CMK (cell line): ENCODE measurements around the gene MPPED2.

Experiments used
- DNase-seq: peaks from one replicate; pipeline ENCODE4 v3.0.0-alpha.2; 2010; ENCODE audit warnings: low read depth

The MPPED2 gene

DNA sequence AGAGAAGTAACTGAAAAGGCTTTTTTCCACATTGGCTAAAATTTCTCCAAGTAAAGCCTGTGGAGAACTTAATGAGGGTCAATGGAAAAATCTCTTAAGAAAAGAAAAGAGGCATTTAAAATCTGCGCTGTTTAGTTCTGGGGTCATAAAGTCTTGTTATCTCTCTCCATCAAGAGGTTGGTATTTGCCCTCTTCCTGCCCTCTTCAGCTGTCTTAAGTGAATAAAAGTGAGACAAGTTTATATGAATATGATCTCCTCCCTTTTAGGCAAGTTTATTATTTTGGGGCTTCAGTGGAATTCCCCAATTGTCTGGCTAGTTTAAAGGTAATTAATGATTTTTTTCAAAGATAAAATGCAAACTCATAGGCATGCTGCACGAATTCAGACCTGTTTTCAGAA lies 173.6 kb downstream of the MPPED2 start:
- DNase-seq = no peak

DNA sequence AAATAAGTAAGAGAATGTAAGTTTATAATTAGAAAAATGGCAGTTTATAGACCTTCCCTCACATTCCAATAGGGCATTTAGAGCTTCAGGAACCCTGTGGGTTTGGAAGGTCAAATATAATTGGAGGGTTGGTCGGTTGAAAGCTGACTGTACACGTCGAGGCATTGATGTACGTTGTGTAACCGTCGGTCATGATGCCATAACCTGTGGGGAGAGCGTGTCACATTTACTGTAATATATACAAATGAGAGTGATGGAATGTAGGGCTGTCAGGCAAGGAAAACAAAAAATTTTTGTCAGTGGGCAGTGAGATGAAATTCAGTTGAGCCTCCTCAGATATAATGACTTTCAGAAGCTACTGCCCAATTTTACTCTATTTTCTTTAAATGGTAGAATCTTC lies 174.8 kb downstream of the MPPED2 start:
- no peak for DNase-seq

DNA sequence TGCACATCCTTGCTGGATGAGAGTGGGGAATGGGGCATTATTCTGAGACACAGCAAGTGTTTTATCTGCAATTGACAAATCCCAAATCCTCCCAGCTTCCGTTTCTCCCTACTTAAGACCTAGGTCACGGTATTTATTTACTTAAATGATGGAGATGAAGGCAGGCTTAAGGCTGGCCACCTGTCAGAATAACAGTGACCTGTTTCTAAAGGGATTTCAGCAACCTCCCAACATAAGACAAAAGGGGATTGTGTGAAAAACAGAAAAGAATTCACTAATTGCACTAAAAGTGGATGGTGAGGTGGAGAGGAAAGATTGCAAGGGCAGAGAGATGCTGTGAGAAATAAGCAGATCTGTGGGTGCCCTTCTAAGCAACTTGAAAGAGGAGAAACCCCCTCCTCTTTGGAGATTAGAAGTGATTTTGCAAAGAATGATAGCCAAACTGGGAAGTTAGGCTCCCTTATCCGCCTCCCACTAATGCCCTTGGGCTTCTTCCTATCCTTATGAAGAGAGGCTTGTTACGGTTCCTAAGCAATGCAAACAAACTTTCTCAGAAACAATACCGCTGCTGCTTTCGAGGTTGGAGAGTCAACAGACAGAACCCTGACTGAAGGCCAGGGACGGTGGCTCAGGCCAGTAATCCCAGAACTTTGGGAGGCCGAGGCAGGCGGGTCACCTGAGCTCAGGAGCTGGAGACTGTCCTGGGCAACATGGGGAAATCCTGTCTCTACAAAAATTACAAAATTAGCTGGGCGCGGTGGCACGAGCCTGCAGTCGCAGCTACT lies 179.0 kb downstream of the MPPED2 start:
- no peak for DNase-seq

DNA sequence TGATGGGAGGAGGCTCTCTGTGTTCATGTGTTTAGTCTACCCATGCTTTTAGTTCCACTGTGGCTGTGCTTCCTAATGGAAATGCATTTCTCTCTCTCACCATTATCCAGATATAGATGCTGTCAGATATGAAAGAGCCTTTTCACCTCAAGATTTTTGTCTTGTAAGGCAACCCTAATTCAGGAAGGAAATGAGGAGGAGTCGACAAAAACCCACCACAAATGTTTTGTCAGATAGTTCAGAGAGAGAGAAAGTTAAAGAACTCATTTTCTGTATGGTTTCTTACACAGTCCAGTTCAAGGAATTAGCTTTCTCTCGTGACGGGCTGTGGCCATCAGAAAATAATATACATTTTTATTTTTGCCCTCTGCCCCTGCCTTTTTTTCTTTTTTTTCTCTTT lies 180.8 kb downstream of the MPPED2 start:
- DNase-seq = no peak

DNA sequence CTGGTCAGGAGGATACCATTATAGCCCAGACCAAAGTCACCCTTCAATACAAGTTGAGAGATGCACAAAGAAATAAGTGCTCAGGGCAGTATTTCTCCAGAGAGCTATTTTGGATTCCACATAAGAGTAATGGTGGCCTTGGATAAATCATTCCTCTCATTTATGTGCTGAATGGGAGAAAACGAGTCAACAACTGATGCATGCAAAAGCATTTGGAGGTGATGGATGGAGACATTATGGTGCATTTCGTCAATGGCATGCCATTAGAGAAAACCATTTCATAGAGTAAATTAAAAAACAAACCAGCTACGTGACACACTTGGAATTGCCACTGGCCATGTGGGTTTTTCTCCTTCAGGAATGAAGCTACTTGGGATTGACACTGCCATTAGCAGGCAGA lies 182.0 kb downstream of the MPPED2 start:
- no peak for DNase-seq

DNA sequence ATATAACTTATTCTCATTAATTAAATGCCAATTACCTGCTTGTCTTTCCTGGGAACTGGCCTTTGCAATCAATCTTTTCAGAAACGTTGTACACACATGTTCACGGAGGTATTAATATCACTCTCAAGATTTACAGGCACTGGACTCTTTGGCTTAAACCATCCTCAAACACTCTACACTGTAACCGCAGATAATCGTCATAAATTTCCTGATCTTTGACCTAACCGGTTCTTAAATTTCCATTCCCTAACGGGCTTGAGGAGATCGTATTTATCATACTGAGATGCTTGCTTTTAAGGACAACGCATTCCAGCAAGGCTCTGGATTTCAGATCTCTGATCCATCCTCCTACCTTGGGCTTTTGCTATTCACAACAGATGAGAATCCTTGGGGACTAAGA lies 190.4 kb downstream of the MPPED2 start:
- no peak for DNase-seq

DNA sequence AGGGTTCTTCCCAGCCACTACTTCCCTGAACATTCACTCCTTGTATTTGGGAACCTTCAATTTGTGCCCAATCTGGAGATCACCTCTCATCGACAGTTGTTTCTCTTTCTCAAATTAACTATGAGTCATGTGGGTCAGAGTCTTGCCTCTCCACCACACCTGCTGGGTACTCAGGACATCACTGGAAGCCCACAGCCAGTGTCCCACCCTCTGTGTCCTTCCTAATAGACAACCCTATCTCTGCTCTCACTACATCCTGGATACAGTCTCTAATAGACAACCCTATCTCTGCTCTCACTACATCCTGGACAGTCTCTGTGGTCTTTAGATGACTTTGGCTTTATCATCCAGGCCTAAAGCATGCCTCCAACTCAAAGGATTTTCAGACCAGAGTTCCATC lies 193.1 kb downstream of the MPPED2 start:
- DNase-seq = peak; percentile 33

DNA sequence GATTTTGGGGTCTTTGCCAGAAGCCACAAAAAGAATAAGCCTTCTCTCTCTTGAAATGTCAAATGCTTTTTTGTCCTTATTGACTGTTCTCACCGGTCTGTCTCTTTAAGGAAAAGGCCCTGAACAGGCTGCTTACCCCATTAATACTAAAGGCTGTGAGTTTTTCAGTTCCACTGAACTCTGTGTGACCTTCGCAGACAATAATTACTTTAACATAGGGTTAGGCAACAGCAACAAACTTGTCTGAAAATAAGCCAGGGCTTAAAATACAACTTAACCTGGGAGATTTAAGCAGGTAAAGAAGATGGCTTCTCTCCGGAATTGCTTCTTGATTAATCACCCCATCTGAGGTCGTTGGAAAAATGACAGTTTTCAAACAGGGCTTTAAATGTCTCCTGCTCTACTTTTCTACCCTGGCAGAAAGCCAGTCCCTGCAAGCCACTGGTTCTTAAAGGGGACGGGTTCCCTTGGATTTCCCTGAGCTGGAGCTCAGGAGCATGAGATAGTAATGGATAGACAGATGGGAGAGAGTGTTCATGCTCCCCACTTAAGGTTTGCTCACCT lies 193.8 kb downstream of the MPPED2 start:
- no peak for DNase-seq

DNA sequence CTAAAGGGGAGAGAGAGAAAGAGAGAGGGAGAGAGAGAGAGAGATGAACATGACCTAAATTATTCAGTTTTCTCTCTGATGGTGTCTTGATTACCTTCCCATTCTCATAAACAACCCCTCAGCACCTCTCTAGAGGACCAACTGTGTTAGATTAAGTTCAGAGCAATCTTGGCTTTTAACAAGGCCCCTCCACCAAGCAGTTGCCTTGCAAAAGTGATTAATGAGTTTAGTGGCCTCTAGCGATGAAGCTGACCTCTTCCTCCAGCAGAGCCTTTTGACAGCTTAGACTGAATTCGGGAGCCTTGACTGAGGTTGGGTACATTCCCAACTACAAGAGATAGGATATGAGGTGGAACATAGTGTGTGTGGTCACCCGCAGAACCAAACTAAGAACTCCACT lies 197.2 kb downstream of the MPPED2 start:
- no peak for DNase-seq

DNA sequence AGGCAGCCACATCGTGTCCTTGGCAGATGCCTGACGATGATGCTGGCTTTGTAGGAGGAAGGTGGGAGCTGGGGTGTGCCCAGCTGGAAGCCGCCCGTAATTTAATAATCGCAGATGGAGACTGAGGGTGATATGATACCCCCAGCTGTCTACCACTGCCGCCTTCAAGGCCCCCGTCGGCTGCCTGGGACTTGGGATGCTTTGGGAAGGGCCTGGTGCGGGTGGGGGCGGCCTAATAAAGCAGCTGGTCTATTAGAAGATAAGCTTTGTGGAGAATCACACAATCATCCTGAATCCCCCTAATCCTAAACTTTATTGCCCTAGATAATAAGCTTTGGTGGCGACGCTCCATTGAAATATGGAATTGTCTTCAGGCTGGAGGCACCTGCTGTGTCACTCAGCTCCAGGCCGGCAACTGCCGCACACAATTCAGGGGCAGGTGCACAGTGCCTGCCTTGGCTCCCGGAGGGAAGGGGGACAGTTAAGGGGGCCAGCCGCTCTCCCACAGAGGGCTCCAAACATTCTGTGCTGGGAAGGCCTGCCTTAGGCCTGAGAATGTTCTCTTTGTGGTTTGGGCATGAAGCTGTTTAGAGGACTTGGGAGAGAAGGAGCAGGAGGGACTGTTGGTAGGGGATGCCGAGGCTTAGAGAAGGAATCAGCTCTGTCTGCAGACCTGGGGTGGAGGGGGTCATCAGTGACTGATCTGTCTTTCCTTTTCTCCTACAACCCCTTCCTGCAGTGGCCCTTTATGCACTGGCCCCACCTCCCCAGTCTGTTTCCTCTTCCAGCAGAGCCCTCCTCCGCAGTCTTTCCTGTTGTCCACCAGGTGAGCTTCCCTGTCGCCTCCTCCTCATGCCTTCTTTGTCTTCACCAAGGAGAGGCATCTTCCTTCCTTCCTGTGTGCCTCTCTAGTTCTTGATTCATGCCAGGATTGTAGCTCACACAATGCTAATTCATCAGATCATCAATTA lies 198.0 kb downstream of the MPPED2 start:
- DNase-seq = no peak

DNA sequence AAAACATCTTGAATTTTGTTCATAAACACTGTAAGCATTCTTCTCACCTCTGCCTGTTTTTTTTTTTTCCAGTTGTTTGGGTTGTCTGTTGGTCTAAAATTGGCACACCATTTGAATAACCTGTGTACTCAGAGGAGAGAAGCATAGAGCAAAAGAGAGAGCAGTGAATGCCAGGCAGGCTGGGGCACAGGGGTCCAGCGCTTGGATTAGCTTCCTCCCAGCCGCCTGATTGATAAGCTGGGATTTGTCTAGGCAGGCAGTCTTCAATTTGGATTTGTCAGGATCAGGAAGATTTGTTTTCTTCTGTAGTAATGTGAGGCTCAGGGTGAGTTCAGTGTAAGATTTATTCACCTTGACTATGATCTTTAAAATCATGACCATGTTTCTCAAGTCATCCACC lies 204.3 kb downstream of the MPPED2 start:
- DNase-seq = no peak

DNA sequence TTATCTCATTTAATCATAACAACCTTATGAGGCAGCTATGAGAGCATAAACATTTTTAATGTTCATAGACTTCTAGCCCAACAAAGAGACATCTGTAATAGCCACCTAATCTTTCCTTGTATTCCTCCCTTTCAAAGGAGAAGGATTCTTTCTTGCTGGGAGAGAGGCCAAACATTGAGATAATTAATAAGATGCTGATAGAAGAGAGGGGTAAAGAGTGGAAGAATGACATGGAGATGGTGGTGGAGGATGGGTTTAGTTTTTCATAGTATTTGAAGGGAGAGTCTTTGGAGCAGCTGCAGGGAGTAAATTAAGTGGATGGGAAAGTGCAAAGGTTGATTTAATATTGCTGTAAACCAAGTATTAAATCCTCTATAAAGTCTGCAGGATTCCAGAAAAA lies 205.3 kb downstream of the MPPED2 start:
- no peak for DNase-seq

DNA sequence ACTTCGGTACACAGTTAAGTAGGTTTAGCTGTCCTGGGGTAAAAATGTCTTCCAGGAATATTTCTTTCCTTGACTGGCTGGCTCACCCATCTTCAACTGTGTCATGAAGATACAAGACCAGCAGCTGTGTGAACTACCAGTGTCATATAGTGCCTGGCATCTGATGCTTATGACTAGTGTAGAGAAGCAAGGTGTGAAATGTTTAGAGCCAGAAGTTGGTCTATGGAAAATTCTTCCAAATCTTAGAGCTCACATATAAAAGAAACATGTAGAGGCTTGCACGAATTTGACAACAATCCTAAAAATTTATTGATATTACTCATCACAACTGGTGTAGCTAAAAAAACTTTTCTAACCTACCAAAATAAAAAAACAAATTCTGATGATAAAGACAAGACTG lies 208.8 kb downstream of the MPPED2 start:
- no peak for DNase-seq

DNA sequence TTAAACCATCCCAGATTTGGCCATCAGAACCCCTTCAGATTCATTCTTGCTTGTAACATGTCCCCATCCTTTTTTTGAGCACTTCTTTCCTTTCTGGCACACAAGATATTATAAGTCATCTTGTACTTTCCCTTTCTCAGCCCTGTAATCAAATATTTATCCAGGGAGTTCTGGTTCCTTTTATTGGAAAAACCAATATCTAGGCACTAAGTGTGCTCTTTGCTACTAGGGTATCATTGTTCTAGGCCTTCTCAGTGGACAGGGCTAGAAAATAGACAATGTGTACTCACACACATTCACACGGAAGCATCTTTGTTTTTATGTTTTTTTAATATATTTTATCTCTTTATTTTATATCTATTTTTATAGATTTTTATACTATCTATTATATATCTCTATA lies 216.0 kb downstream of the MPPED2 start:
- no peak for DNase-seq

DNA sequence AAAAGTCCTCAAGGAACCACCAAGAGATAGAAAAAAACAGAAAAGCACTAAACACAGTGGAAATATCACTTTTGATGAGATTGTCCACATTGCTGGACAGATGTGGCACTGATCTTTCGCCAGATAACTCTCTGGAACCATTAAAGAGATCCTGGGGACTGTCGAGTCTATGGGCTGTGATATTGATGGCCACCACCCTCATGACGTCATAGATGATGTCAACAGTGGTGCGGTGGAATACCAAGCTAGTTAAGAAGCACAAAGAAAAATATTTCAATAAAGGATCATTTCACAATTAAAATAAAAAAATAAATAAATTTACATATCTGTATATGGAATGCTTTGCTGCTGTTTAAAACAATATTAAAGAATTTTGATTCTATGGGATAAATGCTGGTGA lies 217.8 kb downstream of the MPPED2 start:
- no peak for DNase-seq

DNA sequence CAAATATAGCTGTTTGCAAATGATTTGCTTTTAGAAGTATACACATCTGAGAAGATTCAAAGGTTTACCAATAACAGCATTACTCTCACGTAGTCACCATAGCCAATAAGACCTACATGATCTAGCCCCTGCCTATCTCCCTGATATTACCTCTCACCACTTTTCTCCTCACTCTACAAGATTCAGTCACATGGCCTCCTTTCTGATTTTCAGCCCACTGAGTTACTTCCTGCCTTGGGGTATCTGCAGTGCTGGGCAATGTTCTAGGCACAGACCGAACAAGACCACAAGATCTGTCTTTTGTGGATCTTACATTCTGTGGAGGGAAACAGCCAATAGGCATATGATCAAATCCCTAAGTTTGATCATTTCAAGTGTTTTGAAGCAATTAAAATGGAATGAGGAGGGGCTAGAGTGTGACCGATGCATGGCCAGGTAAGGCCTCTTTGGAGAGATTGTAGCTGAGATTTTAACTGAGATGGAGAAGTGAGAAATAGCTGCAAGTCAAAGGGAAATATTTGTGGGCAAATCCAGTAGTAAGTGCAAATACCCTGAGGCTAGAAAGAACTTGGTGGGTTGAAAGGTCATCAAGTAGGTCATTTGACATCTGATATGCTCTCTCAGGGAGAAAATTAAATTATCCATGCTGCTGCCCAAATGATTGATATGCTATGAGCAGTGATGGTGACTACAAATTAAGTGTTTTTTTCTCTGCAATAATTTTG lies 220.2 kb downstream of the MPPED2 start:
- no peak for DNase-seq

DNA sequence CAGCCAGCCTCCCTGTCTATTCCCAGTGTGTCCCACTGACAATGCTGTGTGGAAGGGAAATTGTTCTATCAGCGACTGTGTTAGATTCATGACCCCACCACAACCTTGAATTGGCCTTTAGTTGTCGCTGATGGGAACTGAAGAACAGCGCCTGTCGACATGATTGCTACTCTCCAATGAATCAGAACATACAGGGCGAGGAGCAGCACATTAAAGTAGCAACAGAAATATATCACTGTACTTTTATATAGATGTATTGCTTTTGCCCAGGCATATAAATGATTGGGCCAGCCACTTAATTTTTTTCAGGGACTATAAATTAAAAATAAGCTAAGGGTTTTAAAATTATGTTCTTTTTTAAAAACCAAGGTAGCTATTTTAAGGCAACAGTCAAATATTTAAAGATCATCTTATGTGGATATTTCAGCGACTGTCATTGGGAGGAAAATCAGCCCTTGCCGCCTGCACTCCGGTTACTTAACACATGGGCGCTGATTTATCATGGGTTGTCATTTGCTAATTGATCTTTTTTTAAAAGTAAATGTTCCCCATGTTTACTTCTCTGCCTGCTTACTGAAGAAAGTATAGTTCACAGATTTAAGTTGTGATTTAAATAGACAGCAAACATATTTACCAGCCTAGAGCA lies 221.2 kb downstream of the MPPED2 start:
- DNase-seq = no peak

DNA sequence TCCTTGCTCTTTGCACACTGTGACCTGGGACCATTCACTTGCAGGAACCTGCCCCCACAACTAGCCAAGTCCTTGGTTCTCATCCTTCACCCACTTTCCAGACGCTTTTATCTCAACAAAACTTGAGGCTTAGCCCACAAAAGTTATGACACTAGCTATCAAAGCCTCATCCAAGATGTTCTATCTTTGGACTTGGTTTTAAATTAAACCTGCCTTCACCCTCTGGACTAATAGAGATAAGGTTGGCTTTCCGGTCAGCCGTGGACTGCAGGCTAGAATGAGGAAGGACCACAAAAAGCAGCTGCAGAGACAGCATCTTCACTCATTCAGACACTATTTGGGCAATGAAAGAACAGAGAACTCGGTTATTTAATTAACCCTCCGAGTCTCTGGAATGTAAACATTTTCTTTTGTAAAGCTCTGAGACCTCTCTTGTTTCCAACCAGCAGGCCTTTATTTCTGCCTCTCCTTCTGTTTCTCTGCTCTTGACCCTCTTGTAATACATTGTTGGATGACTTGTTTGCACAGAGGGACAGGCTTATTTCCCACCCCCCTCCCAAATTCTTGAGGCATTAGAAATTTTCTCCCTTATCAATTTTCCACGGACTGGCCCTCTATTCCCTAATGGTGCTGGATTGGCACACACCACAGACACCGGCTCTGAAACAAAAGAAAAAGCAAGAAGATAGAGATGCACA lies 221.9 kb downstream of the MPPED2 start:
- DNase-seq = peak; percentile 63

DNA sequence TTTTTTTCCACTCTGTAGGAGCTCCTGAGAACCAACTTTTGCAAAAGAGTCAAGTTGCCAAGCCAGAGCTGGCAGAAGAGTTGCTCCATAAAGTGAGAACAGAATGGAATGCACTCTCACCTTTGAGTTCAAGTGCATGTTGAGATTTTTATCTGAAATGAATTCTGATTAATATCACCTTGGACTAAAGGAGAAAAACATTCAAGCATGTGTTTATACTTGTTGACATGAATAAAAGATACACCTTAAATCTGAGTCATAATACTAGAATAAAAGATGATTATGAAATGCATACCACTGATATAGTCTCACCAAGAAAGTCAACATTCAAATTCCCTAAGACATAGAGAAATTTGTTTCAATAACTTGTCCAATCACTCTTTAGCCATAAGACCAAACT lies 225.4 kb downstream of the MPPED2 start:
- DNase-seq = no peak
